Measurements from ENCODE around the gene S100A1.

GRCh38 chr1:153626477-153626903, 1.7 kb upstream of the S100A1 start:
- TF ChIP-seq CTCF (conservative IDR thresholded peaks at IDR 0.05) (no peak), EZH2 (IDR thresholded peaks at IDR 0.05; ENCODE audit: low read depth) (no peak)

Data from PC-9 (cell line).